OCI-LY7 (cell line): ENCODE data around the gene CDK5R2.

Experiments
- CTCF ChIP-seq: fragments of 200-600 bp; sonication (generic); conservative IDR thresholded peaks from 2 replicates; pipeline ENCODE4 v1.5.1; 2014; ENCODE audit warnings: mild to moderate bottlenecking, antibody characterized with exemption, low read length, moderate library complexity, mixed read lengths
- EZH2phosphoT487 ChIP-seq: fragments of 200-600 bp; sonication (generic); IDR thresholded peaks from 2 replicates; pipeline ENCODE4 v1.6.1; 2018; ENCODE audit warnings: low read depth, borderline replicate concordance, mild to moderate bottlenecking, mixed run types, antibody characterized with exemption, low read length, moderate library complexity, mixed read lengths

DNA sequence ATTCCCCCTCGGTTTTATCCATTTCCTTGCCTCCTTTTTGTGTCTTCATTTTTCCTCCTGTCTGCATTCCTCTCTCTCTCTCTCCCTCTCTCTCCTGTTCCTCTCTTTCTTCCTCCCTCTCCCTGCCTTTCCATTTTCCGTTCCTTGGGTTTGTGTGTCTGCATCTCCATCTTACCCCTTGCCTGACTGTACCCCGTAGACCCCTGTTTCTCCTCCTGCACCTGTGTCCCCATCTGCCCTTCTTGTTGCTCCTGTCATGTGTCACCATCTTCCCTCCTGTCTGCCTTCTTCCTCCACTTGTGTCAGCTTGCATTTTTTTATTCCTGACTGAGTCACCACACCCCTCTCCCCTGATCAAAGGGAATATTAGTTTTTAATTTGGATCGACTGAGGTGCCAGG, 1.8 kb downstream of the CDK5R2 start:
- TF ChIP-seq CTCF (no peak), EZH2phosphoT487 (no peak)
